Subcutaneous adipose tissue (tissue), 4 donors: ENCODE data around the gene EXOC2. TPM values are rescaled to one million over a fixed set of nuclear protein-coding genes. Genes with fewer than 3 reads are reported as not detected.

ENCODE experiments used
- CTCF ChIP-seq: fragments of 450-650 bp; IDR thresholded peaks from one replicate; pipeline ENCODE4 v1.5.1; 2016; ENCODE audit warnings: low read depth, mild to moderate bottlenecking, control low read depth, antibody characterized with exemption, moderate library complexity
- total RNA-seq, 4 donors: library from RNA; depleted of rRNA; stranded (reverse); fragments of >200 nt; gene quantifications; one replicate each; pipeline ENCODE4 v1.1.0, GENCODE V29; 2016

The EXOC2 gene
- total RNA-seq, 4 donors from 2014 or later: 18.9 to 28.4 (median 20.2) TPM

- no peak for TF ChIP-seq CTCF
These were observed 247.1 kb downstream of the EXOC2 start for GRCh38 chr6:445571-446417.

GRCh38 chr6:444653-445275 lies 248.2 kb downstream of the EXOC2 start:
- TF ChIP-seq CTCF: no peak

GRCh38 chr6:443621-444159 lies 249.2 kb downstream of the EXOC2 start:
- TF ChIP-seq CTCF: no peak

- TF ChIP-seq CTCF: no peak
These were observed 251.6 kb downstream of the EXOC2 start for GRCh38 chr6:441126-441920.

- TF ChIP-seq CTCF: no peak
These were observed 253.2 kb downstream of the EXOC2 start for GRCh38 chr6:439641-440167.

GRCh38 chr6:438634-439170 lies 254.2 kb downstream of the EXOC2 start:
- TF ChIP-seq CTCF: no peak
